Transverse colon (tissue), 4 donors: ENCODE data around the gene LTV1. TPM values are rescaled to one million over a fixed set of nuclear protein-coding genes. Genes with fewer than 3 reads are reported as not detected.
"Not testable (repeated sequence)": the region's sequence is repeated elsewhere in the genome, so short reads cannot be mapped to it uniquely, and the experiment has no call there.

Source experiments
- DNase-seq: peaks from one replicate; pipeline ENCODE4 v3.0.0-alpha.2; 2019
- H3K27ac ChIP-seq, 4 donors: fragments of 200-600 bp; sonication (generic); 2 replicates each; pipeline ENCODE4 v1.5.1; 2016 to 2018; ENCODE audit warnings: inconsistent platforms in 4 of 4
- H3K27me3 ChIP-seq: fragments of 200-600 bp; sonication (generic); 2 replicates; pipeline ENCODE4 v1.5.1; 2017; ENCODE audit warnings: inconsistent platforms
- H3K36me3 ChIP-seq, 4 donors: fragments of 200-600 bp; sonication (generic); 2 replicates each; pipeline ENCODE4 v1.5.1; 2017 to 2019; ENCODE audit warnings: inconsistent platforms in 4 of 4
- H3K4me1 ChIP-seq, 4 donors: fragments of 200-600 bp; sonication (generic); 2 replicates each; pipeline ENCODE4 v1.5.1; 2017 to 2020; ENCODE audit warnings: inconsistent platforms in 4 of 4
- H3K4me3 ChIP-seq, 4 donors: fragments of 200-600 bp; sonication (generic); 1 replicate in 1 of 4; 2 replicates in 3 of 4; pipeline versions ENCODE4 v1.5.1 to v1.6.1; 2017 to 2019; ENCODE audit warnings: inconsistent platforms in 4 of 4
- H3K9me3 ChIP-seq, 2 donors: fragments of 200-600 bp; sonication (generic); 2 replicates each; pipeline ENCODE4 v1.5.1; 2017 to 2019; ENCODE audit warnings: inconsistent platforms in 2 of 2
- EP300 ChIP-seq: sonication (generic); formaldehyde crosslinking; IDR thresholded peaks from one replicate; pipeline ENCODE4 v1.6.1; 2017; ENCODE audit warnings: antibody characterized with exemption, low read depth
- POLR2A ChIP-seq: fragments of 450-650 bp; IDR thresholded peaks from one replicate; pipeline ENCODE4 v1.6.1; 2016; ENCODE audit warnings: antibody characterized with exemption, mild to moderate bottlenecking, moderate library complexity
- POLR2AphosphoS5 ChIP-seq, 3 donors: sonication (generic); formaldehyde crosslinking; IDR thresholded peaks; one replicate each; pipeline ENCODE4 v1.6.1; 2016; ENCODE audit warnings: antibody characterized with exemption in 3 of 3
- WGBS, 2 donors: methylation state at CpG; one replicate each; pipeline ENCODE4 v1.1.5; 2018; ENCODE audit warnings: low coverage in 1 of 2; 5-methylcytosine and 5-hydroxymethylcytosine counted together
- in situ Hi-C, 4 donors: fragments of 200-750 bp; cut with MboI; loops; one replicate each; pipeline versions ENCODE4 v1.15.0 to v1.15.1; 2017; ENCODE audit warnings: low sequenced_read_pairs in 3 of 4, low pct_ligation_motif_present in 1 of 4, low pct_unique_long_range_greater_than_20kb in 1 of 4
- intact Hi-C: fragments of 100-400 bp; cut with DNase I; formaldehyde crosslinking; loops from one replicate; pipeline ENCODE4 v1.15.1; 2023; ENCODE audit warnings: low total_unique reads
- total RNA-seq, 4 donors: library from RNA; depleted of rRNA; stranded (reverse); fragments of >200 nt; gene quantifications; one replicate each; pipeline ENCODE4 v1.1.0, GENCODE V29; 2016
- TF ChIP-seq, protein P1 (sequence below), 5 experiments: fragments of 200-600 bp in 3 of 5; fragments of 450-650 bp in 2 of 5; sonication (generic) in 3 of 5; IDR thresholded peaks; 1 replicate in 2 of 5; 2 replicates in 3 of 5; pipeline ENCODE4 v1.5.1; 2016 to 2017; ENCODE audit warnings: antibody characterized with exemption in 5 of 5, inconsistent platforms in 3 of 5, mild to moderate bottlenecking in 2 of 5, moderate library complexity in 1 of 5

LTV1 gene
- total RNA-seq, 4 donors from 2014 or later: 0.80 to 13.2 (median 4.1) TPM

DNA sequence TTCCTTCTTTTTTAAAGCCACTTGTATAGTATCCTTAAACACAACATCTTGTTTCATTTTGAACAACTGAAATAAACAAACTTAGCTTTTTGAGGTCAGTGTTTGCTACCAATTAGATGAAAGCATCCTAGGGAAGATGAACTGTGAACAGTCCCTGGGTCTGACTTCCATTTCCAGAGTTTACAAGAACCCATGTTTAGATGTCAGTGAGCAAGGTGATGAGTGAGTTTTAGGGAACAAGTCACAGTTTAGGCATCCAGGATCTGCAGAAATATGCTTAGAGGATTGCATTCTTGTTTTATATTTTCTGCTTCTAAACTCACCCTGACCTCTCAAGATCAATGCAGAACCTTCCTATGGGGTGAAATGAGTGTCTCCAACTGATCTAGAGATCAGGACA lies 24.1 kb downstream of the LTV1 start:
- peaks cover 0 to 9% (median 3%) of the 10 kb centered on the region in 4 donors for H3K36me3 ChIP-seq
- TF ChIP-seq EP300: no peak
- TF ChIP-seq, protein P1, sequence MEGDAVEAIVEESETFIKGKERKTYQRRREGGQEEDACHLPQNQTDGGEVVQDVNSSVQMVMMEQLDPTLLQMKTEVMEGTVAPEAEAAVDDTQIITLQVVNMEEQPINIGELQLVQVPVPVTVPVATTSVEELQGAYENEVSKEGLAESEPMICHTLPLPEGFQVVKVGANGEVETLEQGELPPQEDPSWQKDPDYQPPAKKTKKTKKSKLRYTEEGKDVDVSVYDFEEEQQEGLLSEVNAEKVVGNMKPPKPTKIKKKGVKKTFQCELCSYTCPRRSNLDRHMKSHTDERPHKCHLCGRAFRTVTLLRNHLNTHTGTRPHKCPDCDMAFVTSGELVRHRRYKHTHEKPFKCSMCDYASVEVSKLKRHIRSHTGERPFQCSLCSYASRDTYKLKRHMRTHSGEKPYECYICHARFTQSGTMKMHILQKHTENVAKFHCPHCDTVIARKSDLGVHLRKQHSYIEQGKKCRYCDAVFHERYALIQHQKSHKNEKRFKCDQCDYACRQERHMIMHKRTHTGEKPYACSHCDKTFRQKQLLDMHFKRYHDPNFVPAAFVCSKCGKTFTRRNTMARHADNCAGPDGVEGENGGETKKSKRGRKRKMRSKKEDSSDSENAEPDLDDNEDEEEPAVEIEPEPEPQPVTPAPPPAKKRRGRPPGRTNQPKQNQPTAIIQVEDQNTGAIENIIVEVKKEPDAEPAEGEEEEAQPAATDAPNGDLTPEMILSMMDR (IDR thresholded peaks at IDR 0.05): no peak
- TF ChIP-seq POLR2AphosphoS5 (IDR thresholded peaks at IDR 0.05): no peak
- TF ChIP-seq POLR2A: no peak
- in situ Hi-C loops (no loop called here), intact Hi-C loops (loop anchor here (10.0 kb wide), 1 partner anchor 148 kb away; no protein-coding TSS in a partner anchor)
- H3K27ac ChIP-seq: no peak overlapping the region
- H3K4me3 ChIP-seq: no peak overlapping the region
- DNase-seq: no peak
- no peaks in the 10 kb centered on the region for H3K9me3 ChIP-seq
- no peaks in the 10 kb centered on the region for H3K27me3 ChIP-seq
- no peaks in the 10 kb centered on the region for H3K4me1 ChIP-seq

DNA sequence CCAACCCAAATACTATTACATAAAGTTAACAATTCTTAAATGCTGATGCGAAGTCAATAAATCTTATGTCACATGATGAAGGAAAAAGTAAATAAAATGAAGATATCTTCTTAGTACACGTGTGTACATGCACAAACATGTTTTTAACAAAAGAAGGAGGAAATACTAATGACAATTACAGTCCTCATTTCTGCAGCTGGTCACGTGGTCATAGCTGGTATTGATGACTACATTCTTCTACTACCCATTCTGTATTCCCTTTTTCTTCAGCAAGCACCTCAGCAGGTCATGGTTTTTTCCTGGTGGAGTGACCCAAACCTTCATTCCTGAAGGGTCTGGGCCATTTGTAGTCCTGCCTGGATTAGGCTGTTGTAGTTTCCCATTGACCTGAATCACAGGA lies 25.7 kb downstream of the LTV1 start:
- in situ Hi-C loops, H3K4me3 ChIP-seq, H3K36me3 ChIP-seq, H3K4me1 ChIP-seq, H3K27ac ChIP-seq, DNase-seq, H3K9me3 ChIP-seq, H3K27me3 ChIP-seq: not testable (repeated sequence)
- WGBS, 2 donors: 87 to 94% methylated on average over 3 of the region's 3 CpGs
- intact Hi-C loops: loop anchor here (10.0 kb wide), 1 partner anchor 146 kb away; no protein-coding TSS in a partner anchor

DNA sequence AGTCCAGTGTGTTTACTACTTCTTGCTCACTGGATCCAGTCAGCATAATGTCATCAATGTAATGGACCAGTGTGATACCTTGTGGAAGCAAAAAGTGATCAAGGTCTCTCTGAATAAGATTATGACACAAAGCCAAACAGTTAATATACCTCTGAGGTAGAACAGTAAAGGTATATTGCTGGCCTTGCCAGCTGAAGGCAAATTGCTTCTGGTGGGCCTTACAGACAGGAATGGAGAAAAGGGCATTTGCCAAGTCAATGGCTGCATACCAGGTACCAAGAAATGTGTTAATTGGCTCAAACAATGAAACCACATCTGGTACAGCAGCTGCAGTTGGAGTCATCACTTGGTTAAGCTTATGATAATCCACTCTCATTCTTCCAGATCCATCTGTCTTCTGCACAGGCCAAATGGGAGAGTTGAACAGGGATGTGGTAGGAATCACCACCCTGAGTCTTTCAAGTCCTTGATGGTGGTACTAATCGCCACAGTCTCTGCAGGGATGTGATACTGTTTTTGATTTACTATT lies 28.1 kb downstream of the LTV1 start:
- DNase-seq, in situ Hi-C loops, H3K9me3 ChIP-seq, H3K36me3 ChIP-seq, H3K4me3 ChIP-seq, H3K27ac ChIP-seq, intact Hi-C loops, H3K4me1 ChIP-seq, H3K27me3 ChIP-seq: not testable (repeated sequence)
- 82 to 100% methylated on average over 1 of the region's 1 CpG for WGBS, 2 donors

DNA sequence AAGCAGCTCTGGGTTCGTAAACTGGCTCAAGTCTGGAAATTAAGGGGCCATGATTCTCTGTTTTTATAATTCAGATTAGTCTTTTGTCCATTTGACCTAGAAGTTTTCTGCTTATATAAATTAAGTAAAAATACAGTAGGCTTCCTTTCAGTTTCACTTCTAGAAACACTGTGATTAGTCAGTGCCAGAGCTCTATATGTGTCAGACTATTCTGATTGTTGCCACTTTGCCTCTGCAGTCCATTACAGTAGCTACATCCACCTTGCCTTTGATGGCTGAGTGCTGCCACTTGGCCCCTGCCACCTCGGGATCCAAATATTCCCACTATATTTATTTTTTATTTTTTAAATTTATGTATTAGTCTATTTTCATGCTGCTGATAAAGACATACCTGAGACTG lies 29.1 kb downstream of the LTV1 start:
- Histone ChIP-seq H3K4me1 (no peaks in the 10 kb centered on the region), H3K36me3 (no peaks in the 10 kb centered on the region), H3K4me3 (no peak overlapping the region), H3K27me3 (no peaks in the 10 kb centered on the region), H3K27ac (no peak overlapping the region), H3K9me3 (no peaks in the 10 kb centered on the region)
- TF ChIP-seq, protein P1 (IDR thresholded peaks at IDR 0.05): no peak
- TF ChIP-seq EP300: no peak
- no peak for TF ChIP-seq POLR2A
- TF ChIP-seq POLR2AphosphoS5 (IDR thresholded peaks at IDR 0.05): no peak
- no peak for DNase-seq
- in situ Hi-C loops: no loop called here
- intact Hi-C loops: no loop called here
- WGBS, 2 donors: 83 to 91% methylated on average over 2 of the region's 2 CpGs

- in situ Hi-C loops, H3K4me1 ChIP-seq, H3K27me3 ChIP-seq, H3K9me3 ChIP-seq, DNase-seq, H3K27ac ChIP-seq, intact Hi-C loops, H3K4me3 ChIP-seq, H3K36me3 ChIP-seq: not testable (repeated sequence)
- whole genome bisulfite sequencing, 2 donors: 93% methylated on average over 4 of the region's 4 CpGs; no CpG with 5 or more reads in 1 of the 2 donors
Observed at GRCh38 chr6:143873600-143873999, 30.5 kb downstream of the LTV1 start.

- H3K36me3 ChIP-seq, intact Hi-C loops, in situ Hi-C loops, DNase-seq, H3K4me1 ChIP-seq, H3K9me3 ChIP-seq, H3K27ac ChIP-seq, H3K27me3 ChIP-seq, H3K4me3 ChIP-seq: not testable (repeated sequence)
Observed at GRCh38 chr6:143874503-143874902, 31.4 kb downstream of the LTV1 start.
